GM12892 (cell line): ENCODE data around the gene PLCG2.

Experiments
- POLR2A ChIP-seq: IDR thresholded peaks from 2 replicates; pipeline ENCODE4 v1.6.1; 2011; ENCODE audit warnings: low read depth, low read length, control low read depth
- POLR2AphosphoS5 ChIP-seq: IDR thresholded peaks from 2 replicates; pipeline ENCODE4 v1.6.1; 2011; ENCODE audit warnings: low read depth, low read length, control low read depth
- TAF1 ChIP-seq: IDR thresholded peaks from 2 replicates; pipeline ENCODE4 v1.6.1; 2011; ENCODE audit warnings: low read depth, mild to moderate bottlenecking, control low read depth, low read length, borderline replicate concordance

- TF ChIP-seq POLR2AphosphoS5 (no peak), POLR2A (no peak), TAF1 (no peak)
These were observed 860 bp upstream of the PLCG2 start for GRCh38 chr16:81778231-81778630.
